ENCODE measurements around the gene PEX16. TPM values are rescaled to one million over a fixed set of nuclear protein-coding genes. Genes with fewer than 3 reads are reported as not detected.

Gene PEX16
- total and polyA plus RNA-seq, 2 of the 13 experiments (the other 11 are each of a cell fraction or from before 2014, with no cell fraction given) = 12.5 to 21.8 TPM

DNA sequence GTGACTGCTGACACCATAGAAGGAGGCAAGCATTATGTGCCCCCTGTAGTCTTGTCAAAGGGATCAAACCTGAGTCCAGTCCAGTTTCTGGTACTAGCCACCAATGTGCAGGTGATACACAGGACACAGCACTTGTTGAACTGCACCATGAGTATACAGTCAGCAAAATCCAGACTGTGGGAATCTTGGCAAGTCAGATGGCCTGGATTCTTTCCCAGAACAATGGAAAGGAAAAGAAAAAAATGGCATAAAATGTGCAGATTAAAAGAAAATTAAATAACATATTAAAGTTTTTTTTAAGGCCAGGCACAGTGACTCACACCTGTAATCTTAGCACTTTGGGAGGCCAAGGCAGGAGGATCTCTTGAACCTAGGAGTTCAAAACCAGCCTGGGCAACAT is 53.6 kb downstream of the PEX16 start:
- CTCF ChIA-PET (ENCODE audit: low intra/inter-chr PET ratio, low total read pairs) = no interaction called here
- POLR2A ChIA-PET = no interaction called here
- Histone ChIP-seq H3K4me1 (ENCODE audit: insufficient read depth, low read length) (no peaks in the 10 kb centered on the region), H3K27me3 (ENCODE audit: control insufficient read depth in 1 of 2, insufficient read depth in 2 of 2, low read length in 2 of 2) (no peaks in the 10 kb centered on the region), H3K27ac (ENCODE audit: extremely low read length, insufficient read depth, low read length) (no peak overlapping the region), H2AFZ (ENCODE audit: low read length) (no peak overlapping the region), H3K9ac (ENCODE audit: insufficient read depth, low read depth, low read length) (no peak overlapping the region), H3K36me3 (replicated peaks in 1 of 2; ENCODE audit: control insufficient read depth in 1 of 2, insufficient read depth in 2 of 2, low read length in 2 of 2) (peaks cover 23 to 75% of the 10 kb centered on the region in 2 experiments), H3K79me2 (ENCODE audit: insufficient read depth, low read length) (no peaks in the 10 kb centered on the region), H3K4me2 (ENCODE audit: low read depth, low read length) (no peak overlapping the region), H3K9me3 (ENCODE audit: low read length) (no peaks in the 10 kb centered on the region), H4K20me1 (ENCODE audit: insufficient read depth, low read length) (no peaks in the 10 kb centered on the region), H3K4me3 (replicated peaks in 1 of 3; ENCODE audit: insufficient read depth in 1 of 3, low read depth in 2 of 3, low read length in 3 of 3) (no peak overlapping the region)
- no peak for ATAC-seq
- BruUV-seq (replicated peaks) = no TSS peak
- intact Hi-C loops (cut with micrococcal nuclease; ENCODE audit: unreplicated experiment) (no loop called here), in situ Hi-C loops (cut with HindIII; ENCODE audit: extremely low pct_ligation_motif_present, low pct_unique_long_range_greater_than_20kb) (no loop called here)
- FAIRE-seq = no peak
- DNase-seq (ENCODE audit: low spot score) = no peak
- TF ChIP-seq ZSCAN9 (CRISPR knock-in tag; IDR thresholded peaks at IDR 0.05; ENCODE audit: borderline replicate concordance) = no peak
- TF ChIP-seq, protein P1, sequence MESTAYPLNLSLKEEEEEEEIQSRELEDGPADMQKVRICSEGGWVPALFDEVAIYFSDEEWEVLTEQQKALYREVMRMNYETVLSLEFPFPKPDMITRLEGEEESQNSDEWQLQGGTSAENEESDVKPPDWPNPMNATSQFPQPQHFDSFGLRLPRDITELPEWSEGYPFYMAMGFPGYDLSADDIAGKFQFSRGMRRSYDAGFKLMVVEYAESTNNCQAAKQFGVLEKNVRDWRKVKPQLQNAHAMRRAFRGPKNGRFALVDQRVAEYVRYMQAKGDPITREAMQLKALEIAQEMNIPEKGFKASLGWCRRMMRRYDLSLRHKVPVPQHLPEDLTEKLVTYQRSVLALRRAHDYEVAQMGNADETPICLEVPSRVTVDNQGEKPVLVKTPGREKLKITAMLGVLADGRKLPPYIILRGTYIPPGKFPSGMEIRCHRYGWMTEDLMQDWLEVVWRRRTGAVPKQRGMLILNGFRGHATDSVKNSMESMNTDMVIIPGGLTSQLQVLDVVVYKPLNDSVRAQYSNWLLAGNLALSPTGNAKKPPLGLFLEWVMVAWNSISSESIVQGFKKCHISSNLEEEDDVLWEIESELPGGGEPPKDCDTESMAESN (CRISPR knock-in tag; conservative IDR thresholded peaks at IDR 0.05) = no peak
- TF ChIP-seq, protein P2, sequence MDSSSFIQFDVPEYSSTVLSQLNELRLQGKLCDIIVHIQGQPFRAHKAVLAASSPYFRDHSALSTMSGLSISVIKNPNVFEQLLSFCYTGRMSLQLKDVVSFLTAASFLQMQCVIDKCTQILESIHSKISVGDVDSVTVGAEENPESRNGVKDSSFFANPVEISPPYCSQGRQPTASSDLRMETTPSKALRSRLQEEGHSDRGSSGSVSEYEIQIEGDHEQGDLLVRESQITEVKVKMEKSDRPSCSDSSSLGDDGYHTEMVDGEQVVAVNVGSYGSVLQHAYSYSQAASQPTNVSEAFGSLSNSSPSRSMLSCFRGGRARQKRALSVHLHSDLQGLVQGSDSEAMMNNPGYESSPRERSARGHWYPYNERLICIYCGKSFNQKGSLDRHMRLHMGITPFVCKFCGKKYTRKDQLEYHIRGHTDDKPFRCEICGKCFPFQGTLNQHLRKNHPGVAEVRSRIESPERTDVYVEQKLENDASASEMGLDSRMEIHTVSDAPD (CRISPR knock-in tag; IDR thresholded peaks at IDR 0.05) = no peak
- no peak for TF ChIP-seq CCAR2 (optimal IDR thresholded peaks at IDR 0.05; ENCODE audit: low read depth, low read length)
- no peak for TF ChIP-seq ZNF724P (CRISPR knock-in tag; IDR thresholded peaks at IDR 0.05; ENCODE audit: borderline replicate concordance)
- no peak for TF ChIP-seq ZNF34 (CRISPR knock-in tag; IDR thresholded peaks at IDR 0.05; ENCODE audit: borderline replicate concordance)
- TF ChIP-seq, protein P3, sequence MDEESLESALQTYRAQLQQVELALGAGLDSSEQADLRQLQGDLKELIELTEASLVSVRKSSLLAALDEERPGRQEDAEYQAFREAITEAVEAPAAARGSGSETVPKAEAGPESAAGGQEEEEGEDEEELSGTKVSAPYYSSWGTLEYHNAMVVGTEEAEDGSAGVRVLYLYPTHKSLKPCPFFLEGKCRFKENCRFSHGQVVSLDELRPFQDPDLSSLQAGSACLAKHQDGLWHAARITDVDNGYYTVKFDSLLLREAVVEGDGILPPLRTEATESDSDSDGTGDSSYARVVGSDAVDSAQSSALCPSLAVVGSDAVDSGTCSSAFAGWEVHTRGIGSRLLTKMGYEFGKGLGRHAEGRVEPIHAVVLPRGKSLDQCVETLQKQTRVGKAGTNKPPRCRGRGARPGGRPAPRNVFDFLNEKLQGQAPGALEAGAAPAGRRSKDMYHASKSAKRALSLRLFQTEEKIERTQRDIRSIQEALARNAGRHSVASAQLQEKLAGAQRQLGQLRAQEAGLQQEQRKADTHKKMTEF (CRISPR knock-in tag; IDR thresholded peaks at IDR 0.05) = no peak
